ENCODE results near the gene RPL10A.
A peak's percentile ranks its signal among the peaks of the same experiment; 100 is the strongest.

Gene RPL10A

GRCh38 chr6:35449287-35449881 lies 18.8 kb upstream of the RPL10A start:
- peak; percentile 75 for DNase-seq (ENCODE audit: insufficient read length, low spot score)
- FAIRE-seq = no peak
- TF ChIP-seq CTCF (IDR thresholded peaks at IDR 0.05; ENCODE audit: insufficient read depth, missing control alignments) = peak; percentile 72

GRCh38 chr6:35451354-35452182 lies 16.6 kb upstream of the RPL10A start:
- no peak for TF ChIP-seq CTCF (IDR thresholded peaks at IDR 0.05; ENCODE audit: insufficient read depth, missing control alignments)
- DNase-seq (ENCODE audit: insufficient read length, low spot score) (no peak), FAIRE-seq (no peak)

DNA sequence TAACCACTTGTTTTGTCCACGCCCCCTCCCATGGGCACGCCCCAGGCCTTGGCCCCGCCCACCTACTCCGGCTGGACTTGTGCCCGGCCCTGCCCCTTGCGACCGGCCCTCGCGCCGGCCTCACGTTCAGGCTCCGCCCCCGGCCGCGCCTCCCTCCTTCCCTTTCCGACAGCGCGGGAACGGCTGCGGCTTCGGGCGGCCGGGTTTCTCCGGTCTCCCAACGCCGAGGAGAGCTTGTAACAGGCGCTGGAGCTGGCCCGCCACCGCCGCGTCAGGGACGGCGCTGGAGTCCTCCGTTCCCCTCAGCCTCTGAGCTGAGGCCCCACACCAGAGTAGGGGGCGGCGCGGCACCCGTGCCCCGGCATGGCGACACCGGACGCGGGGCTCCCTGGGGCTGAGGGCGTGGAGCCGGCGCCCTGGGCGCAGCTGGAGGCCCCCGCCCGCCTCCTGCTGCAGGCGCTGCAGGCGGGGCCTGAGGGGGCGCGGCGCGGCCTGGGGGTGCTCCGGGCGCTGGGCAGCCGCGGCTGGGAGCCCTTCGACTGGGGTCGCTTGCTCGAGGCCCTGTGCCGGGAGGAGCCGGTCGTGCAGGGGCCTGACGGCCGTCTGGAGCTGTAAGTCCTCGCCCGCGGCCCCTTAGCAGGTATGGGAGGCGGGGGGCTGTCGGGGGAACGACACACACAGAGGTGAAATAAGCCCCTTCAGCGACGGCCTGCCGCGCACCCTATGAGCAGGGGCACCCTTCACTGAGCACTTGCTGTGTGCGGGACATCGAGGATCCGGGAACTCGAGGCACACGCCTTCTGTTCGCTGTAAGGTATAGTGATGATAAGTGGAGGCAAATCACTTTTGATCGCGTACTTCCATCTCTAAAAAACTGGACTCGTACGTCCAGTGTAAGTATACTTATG lies 15.8 kb upstream of the RPL10A start, which contains the start of gene FANCE:
Gene FANCE, plus strand, starts transcription at position 156 of the 908 bp plus-strand sequence. Its CDS starts 208 bp downstream, at position 364.
- TF ChIP-seq CTCF (IDR thresholded peaks at IDR 0.05; ENCODE audit: insufficient read depth, missing control alignments) = no peak
- peak; percentile 80 for DNase-seq (ENCODE audit: insufficient read length, low spot score)
- FAIRE-seq = no peak

DNA sequence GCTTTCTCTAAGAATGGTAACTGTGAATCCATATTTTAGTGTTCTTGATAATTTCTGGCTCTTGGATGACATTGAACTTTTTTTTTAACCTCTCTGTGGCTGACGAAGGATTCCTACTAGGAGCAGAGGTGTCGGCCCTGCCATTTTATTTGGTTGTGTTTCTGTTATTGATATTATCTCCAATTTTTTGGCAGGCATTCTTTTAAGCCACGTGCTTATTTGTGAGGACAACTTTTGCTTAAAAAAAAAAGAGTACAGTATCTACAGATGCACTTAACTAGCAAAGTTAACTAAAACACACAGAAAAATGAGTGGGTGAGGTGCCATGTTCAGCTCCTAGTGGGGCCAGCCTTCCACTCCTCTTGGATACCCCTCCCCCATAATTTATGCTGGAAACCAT lies 15.0 kb upstream of the RPL10A start:
- no peak for FAIRE-seq
- TF ChIP-seq CTCF (IDR thresholded peaks at IDR 0.05; ENCODE audit: insufficient read depth, missing control alignments) = no peak
- DNase-seq (ENCODE audit: insufficient read length, low spot score) = no peak

GRCh38 chr6:35454391-35455110 lies 13.7 kb upstream of the RPL10A start:
- no peak for TF ChIP-seq CTCF (IDR thresholded peaks at IDR 0.05; ENCODE audit: insufficient read depth, missing control alignments)
- FAIRE-seq (no peak), DNase-seq (ENCODE audit: insufficient read length, low spot score) (no peak)

- DNase-seq (ENCODE audit: insufficient read length, low spot score) = no peak
- no peak for FAIRE-seq
- TF ChIP-seq CTCF (IDR thresholded peaks at IDR 0.05; ENCODE audit: insufficient read depth, missing control alignments) = no peak
These were observed 10.3 kb upstream of the RPL10A start for GRCh38 chr6:35457907-35458306.
